Coronary artery (tissue), 2 donors: Measurements from ENCODE around the gene SYCE3.

Source experiments
- DNase-seq: peaks from one replicate; pipeline ENCODE4 v3.0.0-alpha.2; 2017; ENCODE audit warnings: low spot score
- H3K27ac ChIP-seq, 2 donors: fragments of 200-600 bp; sonication (generic); one replicate each; pipeline ENCODE4 v1.5.1; 2016 to 2019
- H3K4me3 ChIP-seq: fragments of 200-600 bp; sonication (generic); 2 replicates; pipeline ENCODE4 v1.5.1; 2016; ENCODE audit warnings: mild to moderate bottlenecking, moderate library complexity
- CTCF ChIP-seq: fragments of 200-600 bp; sonication (generic); IDR thresholded peaks from one replicate; pipeline ENCODE4 v1.5.1; 2019; ENCODE audit warnings: antibody characterized with exemption

The SYCE3 gene

DNA sequence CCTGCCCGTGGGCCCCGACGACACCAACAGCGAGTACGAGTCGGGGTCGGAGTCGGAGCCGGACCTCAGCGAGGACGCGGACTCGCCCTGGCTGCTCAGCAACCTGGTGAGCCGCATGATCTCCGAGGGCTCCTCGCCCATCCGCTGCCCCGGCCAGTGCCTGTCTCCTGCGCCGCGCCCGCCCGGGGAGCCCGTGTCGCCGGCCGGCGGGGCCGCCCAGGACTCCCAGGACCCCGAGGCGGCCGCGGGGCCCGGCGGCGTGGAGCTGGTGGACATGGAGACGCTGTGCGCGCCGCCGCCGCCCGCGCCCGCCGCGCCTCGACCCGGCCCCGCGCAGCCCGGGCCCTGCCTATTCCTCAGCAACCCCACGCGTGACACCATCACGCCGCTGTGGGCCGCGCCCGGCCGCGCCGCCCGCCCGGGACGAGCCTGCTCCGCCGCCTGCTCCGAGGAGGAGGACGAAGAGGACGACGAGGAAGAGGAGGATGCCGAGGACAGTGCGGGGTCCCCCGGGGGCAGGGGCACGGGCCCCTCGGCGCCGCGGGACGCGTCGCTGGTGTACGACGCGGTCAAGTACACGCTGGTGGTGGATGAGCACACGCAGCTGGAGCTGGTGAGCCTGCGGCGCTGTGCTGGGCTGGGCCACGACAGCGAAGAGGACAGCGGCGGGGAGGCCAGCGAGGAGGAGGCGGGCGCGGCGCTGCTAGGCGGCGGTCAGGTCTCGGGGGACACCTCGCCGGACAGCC, 41.7 kb upstream of the SYCE3 start:
- Histone ChIP-seq H3K27ac (no peak overlapping the region), H3K4me3 (no peak overlapping the region)
- no peak for DNase-seq
- no peak for TF ChIP-seq CTCF

DNA sequence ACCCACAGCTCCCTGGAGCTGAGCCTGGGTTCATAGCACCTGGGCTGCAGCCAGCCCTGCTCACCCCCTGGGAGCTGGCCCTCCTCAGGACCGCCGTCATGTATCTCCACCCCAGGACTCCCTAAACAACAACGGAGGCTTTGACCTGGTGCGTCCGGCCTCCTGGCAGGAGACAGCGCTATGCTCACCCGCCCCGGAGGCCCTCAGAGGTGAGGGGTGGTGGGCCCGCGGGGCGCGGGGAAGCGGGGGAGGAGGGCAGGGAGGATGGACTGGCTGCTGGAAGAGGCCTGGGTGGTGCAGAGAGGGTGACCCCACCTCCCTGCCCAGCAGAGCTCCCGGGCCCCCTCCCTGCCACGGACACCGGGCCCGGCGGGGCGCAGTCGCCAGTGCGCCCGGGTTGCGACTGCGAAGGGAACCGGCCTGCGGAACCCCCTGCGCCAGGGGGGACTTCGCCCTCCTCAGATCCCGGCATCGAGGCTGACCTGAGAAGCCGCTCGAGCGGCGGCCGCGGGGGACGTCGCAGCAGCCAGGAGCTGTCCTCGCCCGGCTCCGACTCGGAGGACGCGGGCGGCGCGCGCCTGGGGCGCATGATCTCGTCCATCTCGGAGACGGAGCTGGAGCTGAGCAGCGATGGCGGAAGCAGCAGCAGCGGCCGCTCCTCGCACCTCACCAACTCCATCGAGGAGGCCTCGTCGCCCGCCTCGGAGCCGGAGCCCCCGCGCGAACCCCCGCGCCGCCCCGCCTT, 41.0 kb upstream of the SYCE3 start:
- H3K4me3 ChIP-seq, result no peak overlapping the region
- no peak overlapping the region for H3K27ac ChIP-seq
- no peak for DNase-seq
- TF ChIP-seq CTCF, result no peak

DNA sequence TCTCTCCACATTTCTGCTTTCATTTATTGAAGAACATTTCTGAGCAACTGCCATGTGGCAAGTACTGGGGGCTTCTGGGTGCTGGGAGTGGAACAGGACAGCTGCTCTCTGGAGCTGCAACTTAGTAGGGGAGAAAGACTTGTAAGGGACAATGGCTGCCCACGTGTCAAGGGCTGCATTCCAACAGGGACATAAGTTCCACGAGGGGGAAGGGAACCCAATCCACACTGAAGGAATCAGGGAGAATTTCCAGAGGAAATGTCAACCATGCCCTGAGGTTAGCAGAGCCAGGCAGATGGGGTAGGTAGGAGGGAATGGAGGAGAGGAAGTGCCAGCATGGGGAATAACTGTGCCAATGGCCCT, 39.6 kb upstream of the SYCE3 start:
- no peak for TF ChIP-seq CTCF
- no peak for DNase-seq
- Histone ChIP-seq H3K4me3 (no peak overlapping the region), H3K27ac (no peak overlapping the region)

GRCh38 chr22:50601669-50602337, 39.1 kb upstream of the SYCE3 start:
- DNase-seq, result no peak
- no peak overlapping the region for H3K4me3 ChIP-seq
- TF ChIP-seq CTCF, result no peak
- H3K27ac ChIP-seq, result no peak overlapping the region

GRCh38 chr22:50600967-50601668, 38.4 kb upstream of the SYCE3 start:
- DNase-seq, result no peak
- H3K4me3 ChIP-seq, result peak overlapping the region; percentile 67
- TF ChIP-seq CTCF, result no peak
- H3K27ac ChIP-seq, result no peak overlapping the region

DNA sequence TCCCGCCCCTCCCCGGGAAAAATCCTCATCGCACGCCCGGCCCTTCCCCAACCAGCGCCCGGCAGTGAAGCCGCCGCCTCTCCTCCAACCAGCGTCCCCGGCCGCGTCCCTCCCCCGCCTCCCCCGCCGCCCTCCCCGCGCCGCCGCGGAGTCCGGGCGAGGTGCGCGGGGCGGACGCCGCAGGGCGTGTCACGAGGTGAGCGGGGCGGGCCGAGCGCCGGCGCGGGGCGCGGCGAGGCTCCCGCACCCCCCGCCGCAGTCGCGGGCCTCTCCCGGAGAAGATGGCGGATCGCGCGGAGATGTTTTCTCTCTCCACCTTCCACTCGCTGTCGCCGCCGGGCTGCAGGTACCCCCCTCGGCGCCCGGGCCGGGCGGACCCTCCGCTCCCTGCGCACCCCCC, 37.8 kb upstream of the SYCE3 start, which contains the start of gene MAPK8IP2:
Gene MAPK8IP2, plus strand, starts transcription at position 256 of the 400 bp plus-strand sequence. Its CDS starts 26 bp downstream, at position 282.
- TF ChIP-seq CTCF, result no peak
- peak within 1 kb of the TSS; percentile 67 for H3K4me3 ChIP-seq
- H3K27ac ChIP-seq, result no peak within 1 kb of the TSS
- DNase-seq, result no peak
